ENCODE measurements around the gene AHRR. TPM values are rescaled to one million over a fixed set of nuclear protein-coding genes. Genes with fewer than 3 reads are reported as not detected.
A peak's percentile ranks its signal among the peaks of the same experiment; 100 is the strongest.

The AHRR gene
- total and polyA plus RNA-seq, 7 donors, result under 0.01 to 1.8 (median 1.0) TPM; not detected in 1

- Histone ChIP-seq H3K4me1 (peaks cover 0 to 26% (median 23%) of the 10 kb centered on the region in 4 donors), H3K9me3 (no peaks in the 10 kb centered on the region), H3K4me3 (no peak overlapping the region), H3K27me3 (peaks cover 21 to 48% (median 35%) of the 10 kb centered on the region in 3 donors), H3K36me3 (no peaks in the 10 kb centered on the region), H3K27ac (no peak overlapping the region)
- WGBS, 2 donors, result 71 to 78% methylated on average over 24 of the region's 24 CpGs
- peak; percentile 50 for DNase-seq
- TF ChIP-seq POLR2AphosphoS5 (IDR thresholded peaks at IDR 0.05) (no peak), CTCF (IDR thresholded peaks at IDR 0.05) (no peak), EP300 (IDR thresholded peaks at IDR 0.05) (no peak), POLR2A (IDR thresholded peaks at IDR 0.05) (no peak)
- intact Hi-C loops (cut with DNase I), result no loop called here
Observed at GRCh38 chr5:324736-325612, 3.5 kb downstream of the AHRR start.

- intact Hi-C loops (cut with DNase I), result no loop called here
- no peak for DNase-seq
- no peak overlapping the region for H3K4me3 ChIP-seq
- H3K9me3 ChIP-seq, result no peaks in the 10 kb centered on the region
- 88 to 90% methylated on average over 7 of the region's 7 CpGs for WGBS, 2 donors
- no peak for TF ChIP-seq EP300 (IDR thresholded peaks at IDR 0.05)
- no peak for TF ChIP-seq POLR2AphosphoS5 (IDR thresholded peaks at IDR 0.05)
- TF ChIP-seq POLR2A (IDR thresholded peaks at IDR 0.05), result no peak
- no peak for TF ChIP-seq CTCF (IDR thresholded peaks at IDR 0.05)
- no peak overlapping the region for H3K27ac ChIP-seq
- H3K27me3 ChIP-seq, result peaks cover 11 to 37% (median 23%) of the 10 kb centered on the region in 3 donors
- no peaks in the 10 kb centered on the region for H3K36me3 ChIP-seq
- peaks cover 0 to 16% (median 15%) of the 10 kb centered on the region in 4 donors for H3K4me1 ChIP-seq
Observed at GRCh38 chr5:326109-326508, 4.6 kb downstream of the AHRR start.

GRCh38 chr5:329121-329735, 7.7 kb downstream of the AHRR start:
- H3K4me3 ChIP-seq, result no peak overlapping the region
- H3K9me3 ChIP-seq, result no peaks in the 10 kb centered on the region
- intact Hi-C loops (cut with DNase I), result no loop called here
- peaks cover 0 to 8% (median 4%) of the 10 kb centered on the region in 3 donors for H3K27me3 ChIP-seq
- H3K27ac ChIP-seq, result no peak overlapping the region
- WGBS, 2 donors, result 83 to 91% methylated on average over 4 of the region's 4 CpGs
- no peak for DNase-seq
- H3K36me3 ChIP-seq, result no peaks in the 10 kb centered on the region
- no peaks in the 10 kb centered on the region for H3K4me1 ChIP-seq
- no peak for TF ChIP-seq EP300 (IDR thresholded peaks at IDR 0.05)
- no peak for TF ChIP-seq CTCF (IDR thresholded peaks at IDR 0.05)
- TF ChIP-seq POLR2AphosphoS5 (IDR thresholded peaks at IDR 0.05), result no peak
- TF ChIP-seq POLR2A (IDR thresholded peaks at IDR 0.05), result no peak

DNA sequence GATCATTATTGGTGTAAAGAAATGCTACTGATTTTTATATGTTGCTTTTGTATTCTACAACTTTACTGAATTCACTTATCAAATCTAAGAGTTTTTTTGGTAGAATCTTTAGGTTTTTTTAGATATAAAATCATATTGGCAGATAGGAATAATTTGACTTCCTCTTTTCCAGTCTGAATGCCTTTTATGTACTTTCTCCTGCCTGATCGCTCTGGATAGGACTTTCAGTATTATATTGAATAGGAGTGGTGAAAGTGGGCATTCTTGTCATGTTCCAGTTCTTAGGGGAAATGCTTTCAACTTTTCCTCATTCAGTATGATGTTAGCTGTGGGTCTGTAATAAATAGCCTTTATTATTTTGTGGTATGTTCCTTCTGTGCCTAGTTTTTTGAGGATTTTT, 8.3 kb downstream of the AHRR start:
- Histone ChIP-seq H3K4me1 (no peaks in the 10 kb centered on the region), H3K27me3 (peaks cover 0 to 4% (median 2%) of the 10 kb centered on the region in 3 donors), H3K9me3 (no peaks in the 10 kb centered on the region), H3K27ac (no peak overlapping the region), H3K4me3 (no peak overlapping the region), H3K36me3 (no peaks in the 10 kb centered on the region)
- intact Hi-C loops (cut with DNase I), result no loop called here
- TF ChIP-seq POLR2AphosphoS5 (IDR thresholded peaks at IDR 0.05), result no peak
- TF ChIP-seq POLR2A (IDR thresholded peaks at IDR 0.05), result no peak
- TF ChIP-seq CTCF (IDR thresholded peaks at IDR 0.05), result no peak
- no peak for TF ChIP-seq EP300 (IDR thresholded peaks at IDR 0.05)
- DNase-seq, result no peak
- 77 to 79% methylated on average over 1 of the region's 1 CpG for WGBS, 2 donors

Measured in sigmoid colon (tissue), 7 donors.